H9 (cell line): Measurements from ENCODE around the gene ASPHD1. TPM values are rescaled to one million over a fixed set of nuclear protein-coding genes. Genes with fewer than 3 reads are reported as not detected.

Source experiments
- DNase-seq: peaks from one replicate; pipeline ENCODE4 v3.0.0-alpha.2; 2017
- H2AFZ ChIP-seq: one replicate; pipeline ENCODE4 v1.6.1; 2013; ENCODE audit warnings: mild to moderate bottlenecking, low read length, control low read depth, moderate library complexity
- H2AK5ac ChIP-seq: 2 replicates; pipeline ENCODE4 v1.6.1; 2013; ENCODE audit warnings: low read length, control low read depth, mixed read lengths; ENCODE audit not compliant: insufficient read length
- H2BK120ac ChIP-seq: one replicate; pipeline ENCODE4 v1.6.1; 2013; ENCODE audit warnings: low read depth, mild to moderate bottlenecking, low read length, control low read depth, inconsistent platforms; ENCODE audit not compliant: poor library complexity, severe bottlenecking
- H2BK12ac ChIP-seq: 2 replicates; pipeline ENCODE4 v1.6.1; 2013; ENCODE audit warnings: low read length, control low read depth, mixed read lengths, low read depth; ENCODE audit not compliant: insufficient read length
- H2BK15ac ChIP-seq: 2 replicates; pipeline ENCODE4 v1.6.1; 2013; ENCODE audit warnings: low read depth, low read length, control low read depth
- H2BK20ac ChIP-seq: one replicate; pipeline ENCODE4 v1.6.1; 2013; ENCODE audit warnings: low read depth, mild to moderate bottlenecking, low read length, control low read depth, inconsistent platforms; ENCODE audit not compliant: poor library complexity, severe bottlenecking
- H2BK5ac ChIP-seq: 2 replicates; pipeline ENCODE4 v1.6.1; 2013; ENCODE audit warnings: low read length, control low read depth, mixed read lengths; ENCODE audit not compliant: insufficient read length
- H3K14ac ChIP-seq: 2 replicates; pipeline ENCODE4 v1.6.1; 2013; ENCODE audit warnings: low read length, control low read depth; ENCODE audit not compliant: insufficient read depth
- H3K18ac ChIP-seq: 2 replicates; pipeline ENCODE4 v1.6.1; 2013; ENCODE audit warnings: low read depth, mild to moderate bottlenecking, mixed read lengths, low read length, control low read depth; ENCODE audit not compliant: insufficient read length
- H3K23ac ChIP-seq: 2 replicates; pipeline ENCODE4 v1.6.1; 2013; ENCODE audit warnings: low read length, control low read depth, mixed read lengths, low read depth; ENCODE audit not compliant: insufficient read length
- H3K23me2 ChIP-seq: 2 replicates; pipeline ENCODE4 v1.6.1; 2013; ENCODE audit warnings: low read depth, mild to moderate bottlenecking, mixed read lengths, low read length, control low read depth; ENCODE audit not compliant: insufficient read length, poor library complexity, severe bottlenecking
- H3K27ac ChIP-seq: 2 replicates; pipeline ENCODE4 v1.5.1; 2013; ENCODE audit warnings: low read length, control low read depth, mixed read lengths, low read depth; ENCODE audit not compliant: insufficient read length
- H3K27me3 ChIP-seq: 2 replicates; pipeline ENCODE4 v1.6.1; 2013; ENCODE audit warnings: low read length, control low read depth, inconsistent platforms; ENCODE audit not compliant: insufficient read depth
- H3K4ac ChIP-seq: 2 replicates; pipeline ENCODE4 v1.6.1; 2013; ENCODE audit warnings: low read depth, mild to moderate bottlenecking, control low read depth, inconsistent platforms, low read length, moderate library complexity
- H3K4me1 ChIP-seq: 2 replicates; pipeline ENCODE4 v1.6.1; 2013; ENCODE audit warnings: low read length, control low read depth, inconsistent platforms; ENCODE audit not compliant: insufficient read depth
- H3K4me2 ChIP-seq: 2 replicates; pipeline ENCODE4 v1.6.1; 2013; ENCODE audit warnings: low read length, control low read depth, mixed read lengths; ENCODE audit not compliant: insufficient read length, insufficient read depth
- H3K56ac ChIP-seq: 2 replicates; pipeline ENCODE4 v1.6.1; 2013; ENCODE audit warnings: low read depth, mild to moderate bottlenecking, mixed read lengths, low read length, control low read depth; ENCODE audit not compliant: insufficient read length
- H3K79me1 ChIP-seq: 2 replicates; pipeline ENCODE4 v1.6.1; 2013; ENCODE audit warnings: low read depth, mild to moderate bottlenecking, moderate library complexity, low read length, control low read depth, inconsistent platforms; ENCODE audit not compliant: insufficient read depth, poor library complexity, severe bottlenecking
- H3K79me2 ChIP-seq: 2 replicates; pipeline ENCODE4 v1.6.1; 2013; ENCODE audit warnings: low read length, control low read depth, inconsistent platforms; ENCODE audit not compliant: insufficient read depth
- H3K9ac ChIP-seq: 2 replicates; pipeline ENCODE4 v1.6.1; 2013; ENCODE audit warnings: low read length, control low read depth, mixed read lengths; ENCODE audit not compliant: insufficient read length; ENCODE audit errors: extremely low read depth
- H3K9me3 ChIP-seq: one replicate; pipeline ENCODE4 v1.6.1; 2013; ENCODE audit warnings: low read depth, low read length, inconsistent platforms; ENCODE audit not compliant: control insufficient read depth
- H3T11ph ChIP-seq: one replicate; pipeline ENCODE4 v1.6.1; 2013; ENCODE audit warnings: mild to moderate bottlenecking, low read length, control low read depth, inconsistent platforms
- H4K20me1 ChIP-seq: one replicate; pipeline ENCODE4 v1.6.1; 2013; ENCODE audit not compliant: control insufficient read depth, insufficient read length, insufficient read depth
- H4K5ac ChIP-seq: 2 replicates; pipeline ENCODE4 v1.6.1; 2013; ENCODE audit warnings: low read depth, mild to moderate bottlenecking, mixed read lengths, low read length, control low read depth; ENCODE audit not compliant: insufficient read length
- H4K8ac ChIP-seq: replicated peaks from 2 replicates; pipeline ENCODE4 v1.6.1; 2013; ENCODE audit warnings: low read length, control low read depth, mixed read lengths, low read depth; ENCODE audit not compliant: insufficient read length
- H4K91ac ChIP-seq: 2 replicates; pipeline ENCODE4 v1.6.1; 2013; ENCODE audit warnings: low read depth, mild to moderate bottlenecking, moderate library complexity, mixed read lengths, low read length, control low read depth; ENCODE audit not compliant: insufficient read length
- H3K27ac Mint-ChIP-seq, 3 experiments: 2 replicates in 2 of 3; 3 replicates in 1 of 3; pipeline ENCODE4 v1.8.0; 2020 to 2021; ENCODE audit warnings: mixed read lengths in 3 of 3, mild to moderate bottlenecking in 1 of 3, moderate library complexity in 1 of 3
- H3K27me3 Mint-ChIP-seq: 2 replicates; pipeline ENCODE4 v1.8.0; 2021; ENCODE audit warnings: low read depth, mild to moderate bottlenecking, moderate library complexity, mixed read lengths
- H3K36me3 Mint-ChIP-seq, 3 experiments: 2 replicates in 2 of 3; 3 replicates in 1 of 3; pipeline ENCODE4 v1.8.0; 2020 to 2021; ENCODE audit warnings: low read depth in 3 of 3, mixed read lengths in 3 of 3; ENCODE audit not compliant: insufficient read depth in 1 of 3
- H3K4me1 Mint-ChIP-seq, 2 experiments: 2 replicates each; pipeline ENCODE4 v1.8.0; 2020; ENCODE audit warnings: mixed read lengths in 2 of 2
- H3K4me3 Mint-ChIP-seq, 2 experiments: 2 replicates in 1 of 2; 3 replicates in 1 of 2; pipeline ENCODE4 v1.8.0; 2020 to 2021; ENCODE audit warnings: mild to moderate bottlenecking in 2 of 2, mixed read lengths in 2 of 2, moderate library complexity in 1 of 2
- H3K9me3 Mint-ChIP-seq, 2 experiments: 2 replicates in 1 of 2; 3 replicates in 1 of 2; pipeline ENCODE4 v1.8.0; 2020; ENCODE audit warnings: mild to moderate bottlenecking in 2 of 2, mixed read lengths in 2 of 2, moderate library complexity in 1 of 2
- CTCF ChIP-seq: fragments of 200-600 bp; sonication (generic); conservative IDR thresholded peaks from 3 replicates; pipeline ENCODE4 v1.8.0; 2021; ENCODE audit warnings: antibody characterized with exemption, mild to moderate bottlenecking
- WGBS: extraction: QIAGEN DNeasy Blood & Tissue Kit; methylation state at CpG from one replicate; pipeline ENCODE4 v1.1.7; 2013; ENCODE audit warnings: missing lambda C conversion rate, low lambda C conversion rate, mixed read lengths; ENCODE audit not compliant: insufficient read length; ENCODE audit errors: extremely low coverage; 5-methylcytosine and 5-hydroxymethylcytosine counted together
- total RNA-seq: library from RNA; stranded (reverse); gene quantifications from 2 replicates; pipeline ENCODE4 v1.2.1, GENCODE V29; 2021

Gene ASPHD1
- total RNA-seq, 1 experiment from 2014 or later: 16.7 TPM

GRCh38 chr16:29908719-29909220, 8.5 kb downstream of the ASPHD1 start:
- Histone ChIP-seq H2BK15ac (no peak overlapping the region), H3K4me1 (no peaks in the 10 kb centered on the region), H3K79me2 (no peaks in the 10 kb centered on the region), H3K79me1 (no peaks in the 10 kb centered on the region), H3K23me2 (no peaks in the 10 kb centered on the region), H3K4me2 (no peak overlapping the region), H3K14ac (no peak overlapping the region), H2AK5ac (no peak overlapping the region), H3K9ac (no peak overlapping the region), H2BK5ac (no peak overlapping the region), H4K5ac (no peak overlapping the region), H4K8ac (no peak overlapping the region), H3K56ac (no peak overlapping the region), H4K91ac (no peak overlapping the region), H3K4ac (no peak overlapping the region), H3K23ac (no peak overlapping the region), H2BK12ac (no peak overlapping the region), H3K27ac (no peak overlapping the region), H4K20me1 (no peaks in the 10 kb centered on the region), H2AFZ (no peak overlapping the region), H2BK20ac (no peak overlapping the region), H2BK120ac (no peak overlapping the region), H3K27me3 (no peaks in the 10 kb centered on the region), H3K9me3 (no peaks in the 10 kb centered on the region), H3K18ac (no peak overlapping the region), H3T11ph (no peak overlapping the region)
- Mint-ChIP-seq H3K27ac (no peak overlapping the region; a peak in 1 of 7 replicates), H3K27me3 (no peaks in the 10 kb centered on the region), H3K4me3 (no peak overlapping the region), H3K4me1 (peaks cover 6 to 17% of the 10 kb centered on the region in 2 experiments), H3K36me3 (peaks cover 15 to 30% (median 20%) of the 10 kb centered on the region in 3 experiments), H3K9me3 (no peaks in the 10 kb centered on the region; a peak in 1 of 5 replicates)
- no CpG with 5 or more reads among the region's 2 CpGs for WGBS
- no peak for TF ChIP-seq CTCF
- DNase-seq: no peak
